Esophagus muscularis mucosa (tissue), 4 donors: ENCODE measurements around the gene WWOX. TPM values are rescaled to one million over a fixed set of nuclear protein-coding genes. Genes with fewer than 3 reads are reported as not detected.

Source experiments
- DNase-seq: peaks from one replicate; pipeline ENCODE4 v3.0.0-alpha.2; 2017; ENCODE audit errors: extremely low spot score
- H3K27ac ChIP-seq, 4 donors: fragments of 200-600 bp; sonication (generic); replicated peaks in 1 of 4; 1 replicate in 3 of 4; 2 replicates in 1 of 4; pipeline ENCODE4 v1.5.1; 2016 to 2019; ENCODE audit warnings: mild to moderate bottlenecking in 1 of 4
- H3K27me3 ChIP-seq, 4 donors: fragments of 200-600 bp; sonication (generic); one replicate each; pipeline versions ENCODE4 v1.5.1 to v1.6.0; 2016 to 2019
- H3K36me3 ChIP-seq, 4 donors: fragments of 200-600 bp; sonication (generic); one replicate each; pipeline ENCODE4 v1.5.1; 2016 to 2019
- H3K4me1 ChIP-seq, 4 donors: fragments of 200-600 bp; sonication (generic); one replicate each; pipeline ENCODE4 v1.5.1; 2016 to 2019
- H3K4me3 ChIP-seq, 4 donors: fragments of 200-600 bp; sonication (generic); 1 replicate in 2 of 4; 2 replicates in 2 of 4; pipeline ENCODE4 v1.5.1; 2016 to 2019; ENCODE audit warnings: mild to moderate bottlenecking in 4 of 4, moderate library complexity in 1 of 4
- H3K9me3 ChIP-seq, 4 donors: fragments of 200-600 bp; sonication (generic); 1 replicate in 3 of 4; 2 replicates in 1 of 4; pipeline ENCODE4 v1.5.1; 2016 to 2019
- EP300 ChIP-seq: sonication (generic); formaldehyde crosslinking; IDR thresholded peaks from one replicate; pipeline ENCODE4 v1.6.1; 2017; ENCODE audit warnings: antibody characterized with exemption
- POLR2A ChIP-seq: fragments of 450-650 bp; IDR thresholded peaks from one replicate; pipeline ENCODE4 v1.6.1; 2017; ENCODE audit warnings: antibody characterized with exemption, moderate library complexity, mild to moderate bottlenecking, low read depth
- POLR2AphosphoS5 ChIP-seq, 2 donors: sonication (generic); formaldehyde crosslinking; IDR thresholded peaks; one replicate each; pipeline ENCODE4 v1.6.1; 2017; ENCODE audit warnings: antibody characterized with exemption in 2 of 2
- WGBS: methylation state at CpG from one replicate; pipeline ENCODE4 v1.1.5; 2018; 5-methylcytosine and 5-hydroxymethylcytosine counted together
- intact Hi-C: fragments of 100-400 bp; cut with DNase I; formaldehyde crosslinking; loops from one replicate; pipeline ENCODE4 v1.15.1; 2023
- total RNA-seq, 4 donors: library from RNA; depleted of rRNA; stranded (reverse); fragments of >200 nt; gene quantifications; one replicate each; pipeline versions ENCODE4 v1.1.0 to v1.2.1, GENCODE V29; 2016
- TF ChIP-seq, protein P1 (sequence below), 3 experiments: fragments of 200-600 bp in 2 of 3; fragments of 450-650 bp in 1 of 3; sonication (generic) in 2 of 3; IDR thresholded peaks; one replicate each; pipeline ENCODE4 v1.5.1; 2017 to 2019; ENCODE audit warnings: antibody characterized with exemption in 3 of 3, mild to moderate bottlenecking in 2 of 3, moderate library complexity in 1 of 3

The WWOX gene
- total RNA-seq, 4 donors from 2014 or later: 14.4 to 27.8 (median 15.4) TPM

GRCh38 chr16:78942625-78943245 lies 843.3 kb downstream of the WWOX start:
- H3K36me3 ChIP-seq: no peaks in the 10 kb centered on the region

DNA sequence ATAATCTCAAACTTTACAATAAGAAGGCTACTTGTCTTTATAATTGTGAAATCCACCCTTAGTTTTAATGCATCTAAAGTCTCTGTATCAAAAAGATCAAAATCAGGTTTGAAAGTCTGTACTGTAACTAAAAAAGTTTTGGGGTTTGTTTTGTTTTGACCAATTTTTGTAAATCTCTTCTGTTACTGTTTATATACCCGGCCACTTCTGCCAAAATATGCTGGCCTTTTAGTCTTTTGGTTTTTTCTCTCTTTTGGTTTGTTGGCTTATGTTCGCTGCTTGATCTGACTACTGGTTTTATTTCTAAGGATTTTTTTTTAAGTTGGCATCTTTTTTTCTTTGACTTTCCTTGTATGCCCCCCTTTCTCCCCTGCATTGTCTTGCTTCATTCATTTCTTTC lies 845.9 kb downstream of the WWOX start:
- no peak for TF ChIP-seq POLR2A
- TF ChIP-seq POLR2AphosphoS5 (IDR thresholded peaks at IDR 0.05): no peak
- TF ChIP-seq, protein P1, sequence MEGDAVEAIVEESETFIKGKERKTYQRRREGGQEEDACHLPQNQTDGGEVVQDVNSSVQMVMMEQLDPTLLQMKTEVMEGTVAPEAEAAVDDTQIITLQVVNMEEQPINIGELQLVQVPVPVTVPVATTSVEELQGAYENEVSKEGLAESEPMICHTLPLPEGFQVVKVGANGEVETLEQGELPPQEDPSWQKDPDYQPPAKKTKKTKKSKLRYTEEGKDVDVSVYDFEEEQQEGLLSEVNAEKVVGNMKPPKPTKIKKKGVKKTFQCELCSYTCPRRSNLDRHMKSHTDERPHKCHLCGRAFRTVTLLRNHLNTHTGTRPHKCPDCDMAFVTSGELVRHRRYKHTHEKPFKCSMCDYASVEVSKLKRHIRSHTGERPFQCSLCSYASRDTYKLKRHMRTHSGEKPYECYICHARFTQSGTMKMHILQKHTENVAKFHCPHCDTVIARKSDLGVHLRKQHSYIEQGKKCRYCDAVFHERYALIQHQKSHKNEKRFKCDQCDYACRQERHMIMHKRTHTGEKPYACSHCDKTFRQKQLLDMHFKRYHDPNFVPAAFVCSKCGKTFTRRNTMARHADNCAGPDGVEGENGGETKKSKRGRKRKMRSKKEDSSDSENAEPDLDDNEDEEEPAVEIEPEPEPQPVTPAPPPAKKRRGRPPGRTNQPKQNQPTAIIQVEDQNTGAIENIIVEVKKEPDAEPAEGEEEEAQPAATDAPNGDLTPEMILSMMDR (IDR thresholded peaks at IDR 0.05): no peak
- TF ChIP-seq EP300: no peak
- intact Hi-C loops: no loop called here
- no peaks in the 10 kb centered on the region for H3K9me3 ChIP-seq
- no peaks in the 10 kb centered on the region for H3K4me1 ChIP-seq
- H3K4me3 ChIP-seq: no peak overlapping the region
- H3K27me3 ChIP-seq: no peaks in the 10 kb centered on the region
- no peak overlapping the region for H3K27ac ChIP-seq
- no peaks in the 10 kb centered on the region for H3K36me3 ChIP-seq
- no peak for DNase-seq
- 85% methylated on average over 2 of the region's 2 CpGs for WGBS

More at GRCh38 chr16:78942625-78943245, 843.3 kb downstream of the WWOX start:
- 68% methylated on average over 8 of the region's 8 CpGs for WGBS
- Histone ChIP-seq H3K27ac (no peak overlapping the region), H3K9me3 (no peaks in the 10 kb centered on the region), H3K4me1 (no peaks in the 10 kb centered on the region), H3K27me3 (no peaks in the 10 kb centered on the region), H3K4me3 (no peak overlapping the region)
- intact Hi-C loops: no loop called here
- TF ChIP-seq POLR2AphosphoS5 (IDR thresholded peaks at IDR 0.05): no peak
- TF ChIP-seq, protein P1 (IDR thresholded peaks at IDR 0.05): no peak
- TF ChIP-seq POLR2A: no peak
- no peak for TF ChIP-seq EP300
- DNase-seq: no peak

DNA sequence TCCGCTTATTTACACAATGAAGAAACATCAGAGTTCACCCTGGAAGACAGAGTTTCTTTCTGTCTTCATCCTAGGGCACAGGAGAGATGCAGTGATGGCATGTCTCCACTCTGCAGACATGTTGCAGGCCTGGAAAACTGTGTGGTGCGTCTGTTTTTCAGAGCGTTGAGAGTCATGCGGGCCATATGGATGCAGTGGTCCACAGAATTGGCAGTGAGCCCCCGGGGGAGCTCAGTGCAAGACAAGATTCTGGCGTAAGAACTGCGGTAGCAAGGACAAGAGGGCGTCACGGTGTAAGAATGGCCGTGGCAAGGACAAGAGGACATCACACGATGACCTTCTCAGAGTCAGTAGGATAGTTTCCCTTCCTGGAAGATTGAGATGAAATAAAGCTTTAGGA lies 847.1 kb downstream of the WWOX start:
- no peaks in the 10 kb centered on the region for H3K9me3 ChIP-seq
- DNase-seq: no peak
- no peaks in the 10 kb centered on the region for H3K36me3 ChIP-seq
- no peaks in the 10 kb centered on the region for H3K4me1 ChIP-seq
- intact Hi-C loops: no loop called here
- no peak overlapping the region for H3K27ac ChIP-seq
- no peak overlapping the region for H3K4me3 ChIP-seq
- WGBS: 91% methylated on average over 10 of the region's 11 CpGs
- H3K27me3 ChIP-seq: no peaks in the 10 kb centered on the region
- TF ChIP-seq POLR2A (no peak), POLR2AphosphoS5 (IDR thresholded peaks at IDR 0.05) (no peak), EP300 (no peak)
- TF ChIP-seq, protein P1 (IDR thresholded peaks at IDR 0.05): no peak

DNA sequence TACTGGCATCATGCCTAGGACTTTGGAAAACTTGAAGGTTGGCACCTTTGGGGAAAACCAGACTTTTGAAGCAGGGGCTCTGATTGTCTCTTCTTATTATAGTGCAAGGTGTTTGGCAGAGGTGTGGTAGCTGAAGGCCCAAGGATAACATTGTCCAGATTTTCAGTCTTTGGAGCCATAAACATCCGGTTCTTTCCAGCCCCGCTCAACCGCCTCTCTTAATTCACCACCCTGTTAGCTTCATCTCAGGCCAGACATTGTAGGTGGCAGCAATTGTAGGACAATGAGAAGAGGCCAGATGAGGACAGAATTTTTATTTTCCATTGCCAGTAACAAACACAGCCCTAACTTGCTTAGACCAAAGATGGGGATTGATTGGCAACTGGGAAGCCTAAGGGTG lies 851.3 kb downstream of the WWOX start:
- WGBS: 64% methylated on average over 3 of the region's 3 CpGs
- Histone ChIP-seq H3K27ac (no peak overlapping the region), H3K36me3 (no peaks in the 10 kb centered on the region), H3K4me1 (no peaks in the 10 kb centered on the region), H3K4me3 (no peak overlapping the region), H3K27me3 (no peaks in the 10 kb centered on the region), H3K9me3 (no peaks in the 10 kb centered on the region)
- no peak for DNase-seq
- intact Hi-C loops: no loop called here
- TF ChIP-seq, protein P1 (IDR thresholded peaks at IDR 0.05): no peak
- no peak for TF ChIP-seq POLR2A
- TF ChIP-seq EP300: no peak
- no peak for TF ChIP-seq POLR2AphosphoS5 (IDR thresholded peaks at IDR 0.05)

DNA sequence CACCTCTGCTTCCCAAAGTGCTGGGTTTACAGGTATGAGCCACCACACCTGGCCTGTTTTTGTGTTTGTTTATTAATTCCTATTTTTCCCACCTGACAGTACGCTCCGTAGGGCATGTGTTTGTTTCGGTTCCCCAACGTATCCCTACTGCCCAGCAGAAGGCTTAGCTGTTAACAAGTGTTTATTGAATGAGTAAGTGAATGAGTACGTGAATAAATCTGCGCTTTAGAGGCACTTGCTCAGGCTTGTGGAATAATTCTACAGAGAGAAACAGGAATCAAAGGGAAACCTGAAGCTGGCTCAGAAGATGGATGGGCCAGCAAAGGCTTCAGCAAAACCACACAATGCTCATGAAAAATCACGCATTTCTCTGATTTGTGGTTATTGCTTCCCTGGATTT lies 853.2 kb downstream of the WWOX start:
- Histone ChIP-seq H3K27ac (no peak overlapping the region), H3K4me1 (no peaks in the 10 kb centered on the region), H3K36me3 (no peaks in the 10 kb centered on the region), H3K9me3 (no peaks in the 10 kb centered on the region), H3K4me3 (no peak overlapping the region), H3K27me3 (no peaks in the 10 kb centered on the region)
- WGBS: 90% methylated on average over 7 of the region's 7 CpGs
- TF ChIP-seq EP300: no peak
- TF ChIP-seq POLR2A: no peak
- TF ChIP-seq, protein P1 (IDR thresholded peaks at IDR 0.05): no peak
- no peak for TF ChIP-seq POLR2AphosphoS5 (IDR thresholded peaks at IDR 0.05)
- DNase-seq: no peak
- intact Hi-C loops: no loop called here
